Activated T-cell treated with anti-CD3 and anti-CD28 coated beads, Interleukin-2, amount 50 U/mL, for 1 hour (primary cell): ENCODE results near the gene AMIGO1.

Experiments
- DNase-seq: peaks from one replicate; pipeline ENCODE4 v3.0.0-alpha.2; 2020

AMIGO1 gene

GRCh38 chr1:109501644-109502363 is 7.7 kb downstream of the AMIGO1 start:
- no peak for DNase-seq

- no peak for DNase-seq
Measured at GRCh38 chr1:109500941-109501381, 8.6 kb downstream of the AMIGO1 start.

GRCh38 chr1:109499661-109500536 is 9.6 kb downstream of the AMIGO1 start:
- DNase-seq: peak; percentile 74

- DNase-seq: no peak
Measured at GRCh38 chr1:109499081-109499480, 10.4 kb downstream of the AMIGO1 start.

DNA sequence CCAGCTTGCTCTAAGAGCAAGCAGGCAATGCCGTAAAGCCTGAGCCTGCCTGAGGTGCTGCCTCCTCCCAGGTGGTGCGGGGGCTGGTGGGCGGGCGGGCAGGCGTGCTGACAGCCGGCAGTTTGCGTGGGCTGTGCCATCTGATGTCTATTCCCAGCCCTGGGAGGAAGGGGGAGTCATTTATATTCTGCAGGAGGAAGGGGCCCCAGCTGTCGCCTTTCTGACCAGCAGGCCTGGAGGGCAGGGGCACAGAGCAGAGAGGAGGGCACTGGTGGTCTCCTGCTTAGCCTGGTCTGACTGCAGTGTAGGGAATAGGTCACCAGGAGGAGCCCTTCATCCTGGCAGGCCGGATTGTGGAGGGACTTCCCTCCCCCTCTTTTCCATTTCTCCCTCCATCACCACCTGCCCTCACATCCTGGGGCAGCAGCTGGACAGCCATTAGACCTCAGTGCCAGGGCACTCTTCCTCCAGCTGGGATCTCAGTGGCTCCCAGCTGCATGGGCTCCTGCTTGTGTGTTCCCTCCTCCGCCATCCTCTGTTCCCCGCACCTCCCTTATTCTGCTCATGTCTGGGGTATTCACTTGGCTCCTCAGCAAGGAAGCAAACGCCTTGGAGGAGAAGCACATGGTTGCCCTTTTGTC is 11.2 kb downstream of the AMIGO1 start:
- peak; percentile 43 for DNase-seq

DNA sequence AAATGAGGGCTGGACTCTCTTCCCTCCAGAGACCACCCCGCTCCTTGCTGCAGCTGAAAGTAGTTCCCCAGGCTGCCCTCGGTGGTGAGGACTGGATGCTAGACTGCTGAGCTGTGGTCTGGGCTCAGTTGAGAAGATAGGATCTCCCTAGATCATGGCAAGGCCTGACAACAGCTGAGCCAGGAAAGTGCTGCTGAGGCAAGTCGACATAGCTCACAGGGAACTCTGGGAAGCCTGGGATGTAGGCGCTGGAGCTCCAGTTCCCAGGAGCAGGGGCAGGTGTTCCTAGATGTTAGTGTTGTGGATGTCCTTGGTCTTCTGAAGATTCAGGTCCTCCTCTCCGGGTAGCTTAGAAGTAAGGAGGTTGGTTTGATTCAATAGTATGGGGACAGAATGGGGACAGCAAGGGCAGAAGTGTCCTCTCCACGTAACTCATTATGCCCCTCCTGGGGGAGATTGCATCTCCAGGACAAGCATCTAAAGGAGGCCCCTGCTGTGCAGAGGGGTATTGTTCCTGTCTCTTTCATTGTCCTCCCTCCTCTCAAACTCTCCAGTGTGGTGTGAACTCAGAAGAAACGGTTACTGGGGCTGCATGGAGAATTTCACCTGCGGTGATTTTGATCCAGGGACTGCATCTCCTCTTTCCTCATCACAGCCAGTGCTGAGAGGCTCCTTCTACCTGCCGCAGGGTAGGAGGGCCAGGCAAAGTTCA is 11.9 kb downstream of the AMIGO1 start:
- no peak for DNase-seq

DNA sequence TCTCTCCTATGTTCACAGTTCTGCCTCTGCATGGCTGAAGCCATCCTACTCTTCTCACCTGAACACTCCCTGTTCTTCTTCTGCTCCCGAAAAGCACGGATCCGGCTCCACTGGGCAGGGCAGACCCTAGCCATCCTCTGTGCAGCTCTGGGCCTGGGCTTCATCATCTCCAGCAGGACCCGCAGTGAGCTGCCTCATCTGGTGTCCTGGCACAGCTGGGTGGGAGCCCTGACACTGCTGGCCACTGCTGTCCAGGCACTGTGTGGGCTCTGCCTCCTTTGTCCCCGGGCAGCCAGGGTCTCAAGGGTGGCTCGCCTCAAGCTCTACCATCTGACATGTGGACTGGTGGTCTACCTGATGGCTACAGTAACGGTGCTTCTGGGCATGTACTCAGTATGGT is 13.8 kb downstream of the AMIGO1 start:
- DNase-seq: no peak

GRCh38 chr1:109493805-109494539 is 15.6 kb downstream of the AMIGO1 start, which contains the start of gene CYB561D1:
CYB561D1 (plus strand) TSS chr1:109494094; CDS start chr1:109494140, 46 bp downstream.
- DNase-seq: peak; percentile 94

DNA sequence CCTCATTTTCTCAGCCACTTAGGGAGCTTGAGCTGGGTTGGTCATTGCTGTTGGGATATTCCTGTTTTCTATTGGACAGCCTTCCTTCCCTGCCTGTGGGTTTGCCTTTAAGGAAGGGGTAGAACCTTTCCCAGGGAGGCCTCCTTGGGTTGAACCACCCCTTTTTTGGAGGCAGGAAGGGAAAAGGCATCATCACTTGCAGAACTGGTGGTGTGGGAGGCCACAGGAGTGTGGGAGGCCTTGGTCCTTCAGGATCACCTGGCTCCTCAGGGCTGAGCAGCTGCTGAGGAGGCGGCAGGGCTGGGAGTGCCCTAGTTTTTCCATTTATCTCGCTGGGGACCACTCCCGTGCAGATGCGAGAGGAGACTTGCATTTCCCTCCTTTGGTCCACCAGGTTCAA is 16.3 kb downstream of the AMIGO1 start:
- DNase-seq: no peak

DNA sequence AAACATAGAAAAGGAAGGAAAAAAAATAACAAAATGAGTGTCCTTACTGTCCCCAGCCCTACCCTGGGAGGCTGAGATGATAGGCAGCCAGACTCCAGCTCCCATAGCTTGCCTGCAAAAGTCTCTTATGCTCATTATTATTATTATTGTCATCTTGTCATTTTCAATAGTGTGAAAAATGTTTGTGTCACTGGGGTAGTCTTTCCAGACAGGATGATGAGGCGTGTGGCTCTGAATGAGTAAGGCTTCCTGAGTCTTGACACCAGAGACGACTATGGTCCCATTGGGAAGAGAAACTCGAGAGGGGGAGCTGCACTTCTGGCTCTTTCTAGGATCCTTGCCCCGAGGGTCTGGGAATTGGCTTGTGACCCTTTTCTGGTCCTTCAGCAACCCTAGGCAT is 16.7 kb downstream of the AMIGO1 start:
- no peak for DNase-seq

GRCh38 chr1:109491372-109491771 is 18.2 kb downstream of the AMIGO1 start:
- DNase-seq: no peak

GRCh38 chr1:109490934-109491302 is 18.6 kb downstream of the AMIGO1 start:
- DNase-seq: no peak

- DNase-seq: peak; percentile 76
Measured at GRCh38 chr1:109490029-109490933, 19.2 kb downstream of the AMIGO1 start.

- no peak for DNase-seq
Measured at GRCh38 chr1:109488696-109489095, 20.8 kb downstream of the AMIGO1 start.

DNA sequence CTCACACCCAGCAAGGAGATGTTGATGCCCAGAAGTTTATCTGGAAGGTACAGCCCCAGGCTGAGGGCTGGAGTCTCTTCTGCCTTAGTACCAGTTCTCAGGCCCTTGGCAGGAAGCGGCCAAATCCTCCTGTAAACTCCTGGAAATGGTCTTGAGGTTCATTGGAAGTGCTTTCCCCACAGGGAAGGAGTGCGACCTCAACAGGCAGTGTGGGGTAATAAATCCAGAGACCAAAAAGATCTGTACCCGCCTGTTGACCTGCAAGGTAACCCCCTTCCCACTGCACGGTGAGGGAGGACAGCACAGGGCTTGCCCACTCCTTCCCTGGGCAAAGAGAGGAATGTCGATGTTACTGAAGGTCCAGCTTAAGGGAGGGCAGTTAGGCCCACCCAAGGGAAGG is 21.3 kb downstream of the AMIGO1 start:
- DNase-seq: no peak

DNA sequence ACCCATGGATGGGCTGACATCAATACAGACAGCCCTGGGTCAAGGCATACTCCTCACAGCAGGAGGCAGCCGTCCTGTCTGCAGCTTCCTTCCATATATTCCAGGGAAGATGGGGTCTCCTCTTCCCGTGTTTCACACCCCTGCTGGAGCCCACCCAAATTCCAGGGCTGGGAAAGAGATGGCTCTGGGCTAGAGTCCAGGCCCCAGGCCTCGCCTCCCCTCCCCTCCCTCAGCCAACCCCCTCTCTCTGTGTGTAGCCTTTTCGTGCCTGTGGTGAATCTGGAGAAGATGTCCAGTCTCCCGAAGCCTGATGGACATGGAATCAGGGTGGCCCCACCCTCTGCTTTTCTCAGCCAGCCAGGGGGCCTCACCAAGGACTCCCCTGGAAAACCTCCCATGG is 22.3 kb downstream of the AMIGO1 start:
- DNase-seq: no peak

DNA sequence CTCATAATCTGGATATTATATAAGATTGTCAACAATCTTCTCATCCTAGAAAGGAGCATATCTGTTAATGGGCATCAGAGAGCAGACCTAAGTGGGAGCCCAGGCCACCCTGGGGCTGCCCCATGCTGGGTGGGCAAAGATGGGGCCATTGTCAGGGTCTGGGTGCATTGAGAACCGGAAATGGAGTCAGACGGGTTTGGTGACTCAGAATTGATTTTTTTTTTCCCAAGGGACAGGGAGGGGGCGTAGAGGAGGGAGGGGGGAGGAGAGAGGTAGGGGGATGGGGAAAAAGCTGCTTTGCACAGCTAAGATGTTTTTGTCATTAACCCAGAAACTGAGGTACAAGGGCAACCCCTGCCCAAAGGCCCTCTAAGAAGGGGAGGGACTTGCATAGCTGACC is 24.5 kb downstream of the AMIGO1 start:
- no peak for DNase-seq

DNA sequence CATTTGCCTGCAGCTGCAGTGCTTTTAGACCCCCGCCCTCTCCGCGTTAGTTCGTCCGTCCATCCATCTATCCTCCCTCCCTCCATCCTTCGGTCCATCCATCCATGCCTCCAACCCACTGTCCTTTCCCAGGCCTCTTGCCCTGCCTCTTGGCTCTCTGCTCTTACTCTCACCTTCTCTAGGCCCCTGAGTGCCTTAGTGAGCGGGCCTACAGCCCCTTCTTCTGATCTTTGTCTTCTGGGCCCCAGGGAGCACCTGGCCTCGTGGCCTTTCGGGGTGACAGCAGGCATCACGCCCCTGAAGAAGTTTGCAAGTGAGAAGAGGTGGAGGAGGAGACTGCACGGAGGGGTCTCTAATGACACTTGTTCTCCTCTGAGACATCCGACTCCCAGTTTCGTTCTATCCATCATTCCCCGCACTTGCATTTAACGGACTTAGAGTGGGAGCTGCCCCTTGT is 25.0 kb downstream of the AMIGO1 start:
- no peak for DNase-seq

GRCh38 chr1:109483672-109484518 is 25.6 kb downstream of the AMIGO1 start, which contains the start of gene ATXN7L2:
ATXN7L2 (plus strand) TSS chr1:109483905; CDS start chr1:109483954, 49 bp downstream.
- DNase-seq: peak; percentile 92
